8988T (cell line): ENCODE measurements around the gene FAM90A1.
"Not testable (repeated sequence)": the region's sequence is repeated elsewhere in the genome, so short reads cannot be mapped to it uniquely, and the experiment has no call there.

Experiments used
- DNase-seq: peaks from one replicate; pipeline ENCODE4 v3.0.0; 2011

FAM90A1 gene

DNA sequence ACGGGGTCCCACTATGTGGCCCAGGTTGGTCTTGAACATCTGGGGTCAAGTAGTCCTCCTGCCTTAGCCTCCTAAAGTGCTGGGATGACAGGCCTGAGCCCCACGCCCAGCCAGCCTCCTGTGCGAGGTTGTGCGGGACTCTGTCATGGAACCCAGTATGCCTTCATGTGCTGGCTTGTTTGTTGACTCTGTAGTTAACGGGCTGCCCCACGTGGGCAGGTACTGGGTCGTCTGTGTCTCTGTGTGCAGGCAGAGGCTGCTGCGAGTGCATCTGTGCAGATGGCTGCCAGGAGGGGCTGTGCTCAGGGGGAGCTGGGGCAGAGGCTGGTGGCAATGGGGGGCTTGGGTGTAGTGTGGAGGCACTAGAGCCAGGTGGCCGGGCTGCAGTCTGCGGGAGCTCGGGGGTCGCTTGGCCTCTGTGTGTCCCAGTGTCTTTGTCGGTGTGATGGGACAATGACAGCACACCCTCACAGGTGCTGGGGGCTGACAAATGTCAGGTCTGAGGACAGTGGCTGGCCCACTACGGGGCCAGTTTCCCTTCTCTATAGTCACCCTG lies 6.0 kb upstream of the FAM90A1 start:
- DNase-seq = not testable (repeated sequence)

DNA sequence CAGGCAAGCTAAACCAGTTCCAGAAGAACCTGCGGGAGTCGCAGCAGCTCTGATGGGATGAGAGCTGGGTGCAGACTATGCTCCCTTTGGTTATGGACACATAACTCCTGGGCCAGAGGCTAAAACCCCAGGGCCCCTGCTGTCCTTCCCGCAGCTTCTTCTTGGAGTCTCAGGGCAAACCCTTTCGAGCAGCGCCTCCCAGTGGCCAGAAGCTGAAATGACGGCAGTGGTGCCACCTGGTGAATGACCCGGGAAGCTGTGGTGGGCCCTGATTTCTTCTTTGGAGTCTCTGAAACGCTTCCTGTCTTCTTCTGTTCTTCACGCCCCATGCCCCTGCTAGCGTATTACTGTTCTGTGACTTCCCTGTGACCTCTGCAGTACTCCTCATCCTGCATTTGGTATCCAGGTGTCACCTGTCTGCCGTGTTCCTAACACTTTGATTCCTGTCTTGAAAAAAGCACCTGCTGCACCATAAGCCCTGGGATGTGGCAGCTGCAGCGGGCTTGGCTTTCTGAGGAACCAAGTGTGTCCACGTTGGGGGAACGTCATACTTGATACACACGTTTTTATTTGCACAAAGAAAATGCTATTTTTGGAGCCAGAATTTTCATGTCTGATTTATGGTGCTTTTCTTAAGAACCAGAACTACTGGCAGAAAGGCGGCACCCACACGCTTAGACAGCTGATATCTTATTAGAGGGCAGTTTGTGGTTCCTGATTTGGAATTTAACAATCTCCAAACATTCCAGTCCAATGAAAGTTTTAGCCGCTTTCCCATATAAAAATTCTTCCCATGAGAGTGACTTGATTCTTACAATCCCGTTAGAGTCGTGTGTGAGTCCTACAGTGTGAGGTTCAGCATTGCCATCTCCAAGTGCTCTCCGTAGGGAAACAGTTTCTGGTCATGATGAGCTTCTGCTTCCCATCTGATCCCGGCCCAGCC lies 4.5 kb upstream of the FAM90A1 start:
- not testable (repeated sequence) for DNase-seq

- not testable (repeated sequence) for DNase-seq
Measured at GRCh38 chr12:8231049-8231448, 3.6 kb upstream of the FAM90A1 start.

- not testable (repeated sequence) for DNase-seq
Measured at GRCh38 chr12:8229486-8229885, 2.1 kb upstream of the FAM90A1 start.

DNA sequence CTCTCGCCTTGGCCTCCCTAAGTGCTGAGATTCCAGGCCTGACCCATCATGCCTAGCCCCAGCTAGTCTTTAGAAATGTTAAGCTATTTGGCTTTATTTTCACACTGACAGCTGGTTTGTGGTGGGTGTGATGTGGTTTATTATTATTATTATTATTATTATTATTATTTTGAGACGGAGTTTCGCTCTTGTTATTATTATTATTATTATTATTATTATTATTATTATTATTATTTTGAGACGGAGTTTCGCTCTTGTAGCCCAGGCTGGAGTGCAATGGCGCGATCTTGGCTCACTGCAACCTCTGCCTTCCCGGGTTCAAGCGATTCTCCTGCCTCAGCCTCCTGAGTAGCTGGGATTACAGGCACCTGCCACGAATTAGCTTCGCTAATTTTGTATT lies 1.2 kb upstream of the FAM90A1 start:
- DNase-seq = not testable (repeated sequence)

GRCh38 chr12:8227732-8228077 lies 287 bp upstream of the FAM90A1 start:
- DNase-seq = not testable (repeated sequence)

DNA sequence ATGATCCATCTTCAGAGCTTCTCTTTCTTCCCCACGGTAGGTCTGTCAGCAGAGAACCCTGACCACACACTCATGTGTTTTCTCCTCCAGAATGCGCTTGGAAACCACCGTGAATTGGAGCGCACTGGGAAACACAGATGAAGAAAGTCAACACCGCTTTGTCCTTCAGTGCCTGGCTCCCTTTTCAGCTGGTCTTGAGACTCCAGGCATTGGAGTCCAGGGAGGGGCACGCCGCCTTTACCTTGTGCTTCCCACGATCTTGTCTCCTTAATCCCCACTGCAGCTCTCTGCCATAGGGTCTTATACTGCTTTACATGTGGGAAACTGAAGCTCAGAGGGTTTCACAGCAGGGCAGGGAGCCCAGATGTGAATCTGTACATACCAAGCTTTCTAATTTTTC lies 1.1 kb downstream of the FAM90A1 start:
- DNase-seq = no peak

- DNase-seq = not testable (repeated sequence)
Measured at GRCh38 chr12:8224782-8225181, 2.6 kb downstream of the FAM90A1 start.

DNA sequence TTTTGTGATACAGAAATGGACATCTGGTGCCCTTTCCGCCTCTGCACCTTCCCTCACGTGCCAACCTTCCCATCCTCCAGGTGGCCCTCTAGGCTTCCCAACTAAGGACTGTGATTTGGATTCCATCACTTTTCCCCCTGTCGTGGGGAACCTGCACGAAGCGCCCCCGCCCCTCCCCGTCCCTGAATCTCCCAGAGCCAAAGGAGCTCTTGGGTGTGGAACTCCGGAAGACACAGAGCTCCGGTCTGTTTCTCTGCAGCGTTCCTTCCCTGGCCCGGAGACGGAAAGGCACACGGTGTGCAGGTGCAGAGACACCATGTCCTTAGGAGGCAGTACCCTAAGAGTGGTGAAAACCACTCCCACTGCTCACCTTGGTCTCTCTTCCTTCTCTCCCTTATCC lies 3.8 kb downstream of the FAM90A1 start:
- not testable (repeated sequence) for DNase-seq

- DNase-seq = not testable (repeated sequence)
Measured at GRCh38 chr12:8222303-8222702, 5.1 kb downstream of the FAM90A1 start.

DNA sequence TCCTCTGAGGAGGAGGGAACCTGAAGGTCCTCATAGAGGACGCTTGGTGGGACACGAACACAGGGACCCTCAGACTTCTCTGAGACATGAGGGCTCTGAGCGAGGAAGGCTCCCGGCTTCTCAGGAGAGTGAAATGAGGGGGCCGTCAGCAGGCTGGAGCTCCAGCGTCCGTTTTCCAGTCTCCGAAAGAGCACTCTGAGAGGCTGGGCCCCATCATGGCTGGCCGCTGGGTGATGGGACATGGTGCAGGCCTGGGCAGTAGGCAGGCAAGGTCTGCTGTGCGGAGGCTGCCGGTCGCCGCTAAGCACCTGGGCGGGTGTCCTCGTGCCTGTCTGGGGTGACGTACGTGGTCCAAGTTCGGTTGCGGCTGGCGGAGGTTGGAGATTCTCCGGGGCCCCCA lies 5.6 kb downstream of the FAM90A1 start:
- DNase-seq = not testable (repeated sequence)

DNA sequence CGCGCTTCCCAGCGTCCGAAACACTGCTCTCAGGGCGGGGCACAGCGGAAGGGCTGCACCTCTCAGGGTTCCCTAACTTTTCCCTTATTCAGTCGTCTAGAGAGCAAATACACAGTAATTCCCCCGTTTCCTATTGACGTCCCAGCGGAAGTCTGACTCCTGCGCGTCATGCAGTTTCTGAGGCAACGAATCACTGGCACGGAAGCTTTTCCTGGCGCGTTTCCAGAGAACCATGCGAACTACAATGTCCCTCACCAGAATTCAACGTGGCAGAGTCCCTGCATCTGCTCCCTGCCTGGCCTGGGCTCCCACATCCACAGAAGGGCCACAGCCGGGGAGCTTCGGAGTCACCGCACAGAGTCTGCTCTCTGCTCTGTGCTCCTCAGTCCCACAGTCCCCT lies 6.0 kb downstream of the FAM90A1 start:
- not testable (repeated sequence) for DNase-seq

DNA sequence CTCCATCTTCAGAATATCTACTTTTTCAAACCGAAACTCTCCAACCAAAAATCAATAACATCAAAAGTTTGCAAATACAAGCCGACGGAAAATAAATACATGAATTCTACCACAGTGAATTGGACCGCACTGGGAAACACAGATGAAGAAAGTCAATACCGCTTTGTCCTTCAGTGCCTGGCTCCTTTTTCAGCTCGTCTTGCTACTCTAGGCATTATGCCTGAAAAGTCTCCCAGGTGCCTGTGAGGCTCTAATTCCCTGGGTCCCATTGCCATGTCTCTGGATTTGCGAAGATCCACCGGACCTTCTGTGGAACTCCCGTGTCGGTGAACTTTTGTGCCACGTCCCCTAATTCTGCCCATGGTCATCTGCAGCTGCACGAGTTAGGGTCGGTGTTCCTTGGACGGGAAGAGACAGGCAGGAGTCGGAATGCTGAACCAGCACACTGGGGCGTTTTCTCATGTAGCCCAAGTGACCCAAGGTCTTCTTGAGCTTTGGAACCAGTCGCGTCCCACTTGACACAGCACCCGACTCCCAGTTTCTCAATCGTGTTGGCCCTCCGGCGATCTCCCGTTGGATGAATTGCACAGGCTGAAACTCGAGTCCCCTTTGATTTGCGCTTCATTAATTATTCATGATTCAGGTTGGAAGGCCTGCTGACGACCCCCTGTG lies 8.6 kb downstream of the FAM90A1 start:
- not testable (repeated sequence) for DNase-seq

DNA sequence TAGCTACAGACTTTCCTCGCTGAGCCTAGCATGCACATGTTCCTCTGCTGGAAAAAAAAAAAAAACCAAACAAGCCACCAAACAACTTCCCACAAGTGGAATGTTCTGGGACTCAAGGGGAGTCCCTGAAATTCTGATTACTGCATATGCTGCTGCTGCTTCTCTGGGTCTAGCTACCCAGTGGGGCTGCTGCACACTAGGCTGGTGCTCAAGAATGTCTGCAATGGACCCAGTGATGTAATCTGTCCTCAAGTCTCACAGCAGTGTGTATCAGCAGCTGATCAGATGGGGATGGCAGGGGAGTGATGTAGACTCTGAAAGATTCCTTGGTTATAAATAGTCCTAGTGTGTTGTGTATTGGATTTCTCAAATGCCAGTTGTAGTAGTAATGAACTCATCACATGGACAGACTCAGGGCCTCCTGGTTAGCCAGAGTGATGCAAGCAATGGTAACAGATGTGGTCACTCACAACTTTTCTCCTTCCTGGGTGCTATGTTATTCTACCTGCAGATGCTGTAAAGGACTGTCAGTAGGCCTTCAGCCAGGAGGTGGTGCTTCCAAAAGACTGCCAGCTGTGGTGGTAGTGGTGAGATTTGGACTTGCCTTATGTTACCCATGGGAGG lies 29.6 kb downstream of the FAM90A1 start:
- not testable (repeated sequence) for DNase-seq

DNA sequence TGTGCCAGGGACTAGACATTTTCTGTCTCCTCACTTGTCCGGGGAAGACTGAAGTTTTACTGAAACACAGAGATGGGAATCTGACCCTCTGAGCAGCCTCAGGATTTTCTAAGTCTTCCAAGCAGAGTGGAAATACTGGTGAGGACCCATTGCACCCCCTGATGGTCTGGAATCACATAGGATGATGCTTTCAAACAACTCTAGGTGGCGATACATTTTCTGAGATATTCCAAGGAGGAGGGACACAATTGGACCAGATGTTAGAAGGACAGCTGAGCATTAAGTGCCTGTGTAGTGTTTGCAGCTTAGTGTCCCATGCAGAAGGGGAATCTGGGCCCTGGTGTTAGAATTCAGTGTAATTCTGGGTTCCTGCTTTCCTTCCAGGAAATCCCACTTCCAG lies 39.3 kb downstream of the FAM90A1 start:
- not testable (repeated sequence) for DNase-seq

DNA sequence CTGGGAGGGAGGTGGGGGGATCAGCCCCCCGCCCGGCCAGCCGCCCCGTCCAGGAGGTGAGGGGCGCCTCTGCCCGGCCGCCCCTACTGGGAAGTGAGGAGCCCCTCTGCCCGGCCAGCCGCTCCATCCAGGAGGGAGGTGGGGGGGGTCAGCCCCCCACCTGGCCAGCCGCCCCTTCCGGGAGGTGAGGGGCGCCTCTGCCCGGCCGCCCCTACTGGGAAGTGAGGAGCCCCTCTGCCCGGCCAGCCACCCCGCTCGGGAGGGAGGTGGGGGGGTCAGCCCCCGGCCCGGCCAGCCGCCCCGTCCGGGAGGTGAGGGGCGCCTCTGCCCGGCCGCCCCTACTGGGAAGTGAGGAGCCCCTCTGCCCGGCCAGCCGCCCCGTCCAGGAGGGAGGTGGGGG lies 43.2 kb downstream of the FAM90A1 start:
- DNase-seq = not testable (repeated sequence)

DNA sequence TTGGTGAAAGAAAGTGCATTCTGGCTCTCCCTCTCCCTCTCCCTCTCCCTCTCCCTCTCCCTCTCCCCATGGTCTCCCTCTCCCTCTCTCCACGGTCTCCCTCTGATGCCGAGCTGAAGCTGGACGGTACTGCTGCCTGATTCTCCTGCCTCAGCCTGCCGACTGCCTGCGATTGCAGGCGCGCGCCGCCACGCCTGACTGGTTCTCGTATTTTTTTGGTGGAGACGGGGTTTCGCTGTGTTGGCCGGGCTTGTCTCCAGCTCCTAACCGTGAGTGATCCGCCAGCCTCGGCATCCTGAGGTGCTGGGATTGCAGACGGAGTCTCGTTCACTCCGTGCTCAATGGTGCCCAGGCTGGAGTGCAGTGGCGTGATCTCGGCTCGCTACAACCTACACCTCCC lies 44.1 kb downstream of the FAM90A1 start:
- DNase-seq = not testable (repeated sequence)

DNA sequence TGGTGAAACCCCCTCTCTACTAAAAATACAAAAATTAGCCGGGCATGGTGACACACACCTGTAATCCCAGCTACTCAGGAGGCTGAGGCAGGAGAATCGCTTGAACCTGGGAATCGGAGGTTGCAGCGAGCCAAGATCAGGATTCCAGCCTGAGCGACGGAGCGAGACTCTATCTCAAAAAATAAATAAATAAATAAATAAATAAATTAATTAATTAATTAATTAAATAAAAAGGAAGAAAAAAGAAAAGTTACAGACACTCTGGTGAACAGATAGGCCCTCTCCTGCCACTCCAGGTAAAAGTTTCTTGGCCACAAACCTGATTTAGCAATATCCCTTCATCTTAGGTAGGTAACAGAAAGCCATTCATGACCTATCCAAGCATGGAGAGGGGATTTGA lies 44.5 kb downstream of the FAM90A1 start:
- DNase-seq = not testable (repeated sequence)

DNA sequence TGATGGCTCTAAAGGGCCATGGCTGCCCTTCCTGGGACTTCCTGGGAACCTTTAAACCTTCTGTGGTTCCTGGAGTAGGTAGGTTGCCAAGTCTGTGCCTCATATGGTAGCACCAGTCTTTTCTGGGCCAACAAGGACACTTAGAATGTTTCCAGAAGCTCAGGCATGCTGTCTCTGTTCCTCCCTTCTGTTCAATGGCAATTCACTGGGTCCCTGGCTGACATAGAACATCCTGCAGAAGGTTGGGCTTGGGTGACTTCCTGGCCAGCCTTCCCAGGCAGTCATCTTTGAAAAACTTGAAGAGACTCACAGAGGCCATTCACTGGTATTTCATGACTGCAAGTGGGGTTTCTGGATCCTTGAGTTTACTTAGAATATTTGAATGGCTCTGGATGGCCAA lies 46.1 kb downstream of the FAM90A1 start:
- not testable (repeated sequence) for DNase-seq

DNA sequence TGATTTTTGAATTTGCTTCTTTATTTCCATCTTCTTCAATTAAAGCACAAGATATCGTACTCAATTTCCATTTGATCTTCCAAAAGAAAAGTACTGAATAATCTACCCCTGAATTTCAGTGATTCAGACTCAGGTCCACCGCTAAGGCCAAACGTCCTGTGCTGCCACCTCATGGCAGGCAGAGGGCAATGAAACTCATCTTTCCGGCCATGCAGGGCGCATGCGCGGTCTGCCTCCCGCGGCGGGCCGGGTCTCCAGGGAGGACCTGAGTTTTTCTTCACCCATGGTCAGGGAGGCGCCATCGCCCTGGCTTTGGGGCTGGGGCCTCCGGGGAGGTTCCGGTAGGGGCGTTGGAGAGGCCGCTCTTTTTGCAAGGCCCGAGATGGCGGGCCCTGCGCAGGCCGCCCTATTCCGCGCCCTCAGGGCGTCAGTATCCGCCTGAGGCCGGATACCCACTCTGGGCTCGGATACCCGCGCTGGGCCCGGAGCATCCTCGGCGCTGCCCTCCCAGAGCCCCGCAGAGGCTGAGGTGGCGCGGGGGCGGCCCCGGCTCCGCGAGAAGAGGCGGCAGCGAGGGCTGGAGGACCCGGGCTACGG lies 47.3 kb downstream of the FAM90A1 start:
- DNase-seq = not testable (repeated sequence)

- not testable (repeated sequence) for DNase-seq
Measured at GRCh38 chr12:8172911-8173310, 54.5 kb downstream of the FAM90A1 start.
